H1 (cell line): ENCODE data around the gene KRTAP1-3. TPM values are rescaled to one million over a fixed set of nuclear protein-coding genes. Genes with fewer than 3 reads are reported as not detected.

Source experiments
- RNF2 ChIP-seq: fragments of 200-900, 300-1000 bp; sonication (generic); IDR thresholded peaks from 2 replicates; pipeline ENCODE4 v1.7.1; 2016; ENCODE audit warnings: borderline replicate concordance, low read depth, mild to moderate bottlenecking, antibody characterized with exemption, low read length; ENCODE audit not compliant: poor library complexity, severe bottlenecking; ENCODE audit errors: missing control alignments
- polyA plus RNA-seq, 7 experiments: library from polyadenylated mRNA; depleted of rRNA in 3 of 7; stranded (reverse) in 5 of 7; unstranded in 2 of 7; fragments of >200 nt in 5 of 7; fragments of 200-250 nt in 2 of 7; gene quantifications; 1 replicate in 5 of 7; 2 replicates in 1 of 7; 4 replicates in 1 of 7; pipeline versions ENCODE4 v1.2.1 to v1.2.3, GENCODE V29; 2011 to 2013; ENCODE audit warnings: missing spikeins in 2 of 7, mixed read lengths in 2 of 7
- total RNA-seq: library from RNA; stranded (reverse); fragmentation: NEBNext Ultra II Directional; extraction: Animal tissue kit (Norgen Biotek cat#: 25700); gene quantifications from 2 replicates; pipeline ENCODE4 v1.2.1, GENCODE V29; 2021

KRTAP1-3 gene
- total and polyA plus RNA-seq, 2 of the 8 experiments (the other 6 are each of a cell fraction or from before 2014, with no cell fraction given) = not detected

DNA sequence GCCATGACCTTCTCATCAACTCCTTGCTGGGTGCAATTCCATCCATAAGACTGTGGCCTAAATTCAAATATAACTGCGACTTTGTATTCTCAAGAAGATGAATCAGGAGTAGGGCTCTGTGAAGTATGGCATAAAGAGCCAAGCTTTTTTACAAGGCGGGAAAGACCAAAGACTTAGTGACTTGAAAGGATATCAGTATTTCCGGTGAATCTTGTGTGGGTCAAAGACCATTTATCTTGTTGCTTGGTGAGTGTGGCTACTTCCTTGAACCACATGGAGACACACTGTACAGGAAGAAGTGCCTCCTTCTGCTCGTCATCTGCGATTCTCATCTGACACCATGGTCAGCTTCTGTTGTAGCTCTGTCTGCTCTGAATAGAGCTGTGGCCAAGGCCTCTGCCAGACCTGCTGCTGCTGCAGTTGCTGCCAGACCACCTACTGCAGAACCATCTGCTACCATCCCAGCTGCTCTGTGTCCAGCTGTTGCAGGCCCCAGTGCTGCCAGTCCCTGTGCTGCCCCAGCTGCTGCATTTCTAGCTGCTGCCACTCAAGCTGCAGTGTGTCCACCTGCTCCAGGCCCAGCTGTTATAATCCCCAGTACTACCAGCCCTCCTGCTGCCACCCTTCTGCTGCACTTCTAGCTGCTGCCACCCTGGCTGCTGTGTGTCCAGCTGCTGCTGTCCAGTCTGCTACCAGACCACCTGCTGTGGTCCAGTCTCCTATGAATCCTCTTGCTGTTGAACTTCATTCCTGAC lies 37.1 kb upstream of the KRTAP1-3 start (continued):
- no peak for TF ChIP-seq RNF2
- TF ChIP-seq, all 59 proteins: peak for 0
